NCI-H2107 treated with DMSO at 0.1 percent for 48 hours (cell line): ENCODE results near the gene BOLA2B.
"Not testable (repeated sequence)": the region's sequence is repeated elsewhere in the genome, so short reads cannot be mapped to it uniquely, and the experiment has no call there.

Experiments
- DNase-seq: peaks from one replicate; lab custom pipeline; 2025; ENCODE audit not compliant: unreplicated experiment; lab: John Stamatoyannopoulos, UW

Gene BOLA2B

DNA sequence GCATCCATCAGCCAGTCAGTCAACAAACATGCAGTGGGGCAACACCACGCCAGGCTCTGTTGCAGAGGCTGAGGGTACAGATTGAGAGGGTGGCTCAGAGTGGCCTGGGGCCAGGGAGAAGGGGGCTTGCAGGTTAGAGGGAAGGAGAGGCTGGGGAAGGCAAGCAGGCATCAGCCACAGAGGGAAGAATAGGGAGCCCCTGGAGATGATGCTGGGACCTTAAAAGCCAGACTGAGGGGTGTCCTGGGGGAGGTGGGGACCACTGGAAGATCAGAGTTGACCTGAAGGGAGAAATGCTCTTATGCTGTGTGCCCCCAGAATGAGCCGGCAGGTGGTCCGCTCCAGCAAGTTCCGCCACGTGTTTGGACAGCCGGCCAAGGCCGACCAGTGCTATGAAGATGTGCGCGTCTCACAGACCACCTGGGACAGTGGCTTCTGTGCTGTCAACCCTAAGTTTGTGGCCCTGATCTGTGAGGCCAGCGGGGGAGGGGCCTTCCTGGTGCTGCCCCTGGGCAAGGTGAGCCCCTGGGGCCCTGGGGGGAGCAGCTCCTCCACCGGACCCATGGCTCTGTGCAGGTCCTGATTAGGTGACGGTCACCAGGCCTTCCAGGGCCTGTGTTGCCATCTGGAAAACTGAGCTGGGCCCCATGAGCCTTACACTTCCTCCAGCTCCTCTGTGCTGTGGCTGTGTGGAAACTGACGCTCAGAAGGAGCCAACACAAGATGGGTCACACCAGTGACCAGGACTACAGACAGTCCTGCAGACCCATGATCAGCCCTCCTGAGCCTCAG lies 8.4 kb downstream of the BOLA2B start:
- no peak for DNase-seq

DNA sequence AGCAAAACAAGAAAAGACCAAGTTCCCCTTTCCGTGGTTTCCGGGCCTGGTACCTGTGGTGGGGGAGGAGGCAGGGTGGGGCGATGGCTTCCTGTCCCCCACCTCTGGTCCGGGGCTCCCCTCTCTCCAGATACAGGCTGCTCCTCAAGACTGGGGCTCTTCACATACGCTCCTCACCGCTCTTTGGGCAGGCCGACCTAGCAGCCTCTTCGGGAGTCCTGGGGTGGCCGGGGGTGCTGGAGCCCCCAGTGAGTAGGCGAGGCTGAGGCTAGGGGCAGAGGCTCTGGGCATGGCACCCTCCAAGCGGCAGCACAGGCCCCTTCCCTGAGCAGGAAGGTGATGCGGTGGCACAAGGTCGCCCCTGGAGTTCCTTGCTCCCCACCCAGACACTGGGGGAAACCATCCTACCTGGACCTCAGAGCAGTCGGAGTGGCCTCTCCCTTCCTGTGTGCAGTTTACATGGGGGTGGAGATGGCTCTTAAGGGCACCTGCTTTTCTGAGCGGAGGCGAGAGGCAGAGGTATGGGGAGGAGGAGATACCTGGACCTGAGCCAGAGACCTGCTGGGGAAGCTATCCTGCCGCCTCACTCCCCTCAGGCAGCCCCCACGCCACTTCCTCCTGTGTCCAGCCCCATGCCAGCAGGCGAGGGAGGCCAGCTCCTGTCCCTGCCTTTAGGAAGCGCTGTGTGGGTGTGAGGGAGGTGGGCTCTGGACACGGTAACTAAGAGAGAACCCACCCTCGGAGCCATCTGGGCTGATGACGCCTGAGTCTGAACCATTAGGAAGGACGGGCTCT lies 9.2 kb downstream of the BOLA2B start:
- peak; percentile 25 for DNase-seq

DNA sequence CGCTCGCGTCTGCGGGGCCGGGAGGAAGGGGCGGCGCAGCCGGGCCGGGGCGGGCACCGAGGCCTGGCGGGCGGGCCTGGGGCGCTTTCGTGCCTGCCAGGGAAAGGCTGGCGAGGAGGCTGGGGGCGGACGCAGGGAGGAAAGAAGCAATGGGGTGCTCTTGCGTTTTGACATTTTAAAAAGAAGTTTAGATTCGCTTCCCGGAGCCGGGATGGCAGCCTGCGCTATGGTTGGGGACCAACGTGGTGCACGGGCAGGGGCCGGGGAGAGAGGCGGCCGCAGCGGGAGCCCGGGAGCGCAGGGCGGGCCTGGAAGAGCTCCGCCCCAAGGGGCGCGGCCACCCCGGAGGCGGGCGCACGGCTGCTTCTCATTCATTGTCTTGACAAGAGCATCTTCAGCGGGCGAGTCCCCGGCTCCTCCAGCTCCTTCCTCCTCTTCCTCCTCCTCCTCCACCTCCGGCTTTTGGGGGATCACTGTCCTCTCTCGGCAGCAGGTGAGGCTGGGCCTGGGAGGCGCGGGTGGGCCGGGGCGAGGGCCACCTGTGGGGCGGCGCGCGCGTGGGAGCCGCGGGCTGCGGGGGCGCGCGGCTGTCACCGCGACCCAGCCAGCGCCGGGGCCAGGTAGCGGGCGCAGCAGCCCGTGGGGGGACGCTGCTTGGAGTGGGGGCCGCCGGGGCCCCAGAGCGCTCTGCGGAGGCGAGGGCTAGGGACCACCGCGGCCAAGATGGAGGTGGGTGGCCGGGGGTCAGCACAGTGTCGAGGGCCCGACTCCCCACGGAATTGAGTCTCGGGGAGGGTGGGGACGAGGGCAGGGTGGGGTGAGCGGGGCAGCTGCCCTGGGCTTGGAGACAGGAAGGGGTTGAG lies 10.0 kb downstream of the BOLA2B start, which contains the start of gene CORO1A:
CORO1A (plus strand) TSS at position 370 of the 863 bp plus-strand sequence. CDS start 1,608 bp downstream, outside the sequence.
- peak; percentile 27 for DNase-seq

DNA sequence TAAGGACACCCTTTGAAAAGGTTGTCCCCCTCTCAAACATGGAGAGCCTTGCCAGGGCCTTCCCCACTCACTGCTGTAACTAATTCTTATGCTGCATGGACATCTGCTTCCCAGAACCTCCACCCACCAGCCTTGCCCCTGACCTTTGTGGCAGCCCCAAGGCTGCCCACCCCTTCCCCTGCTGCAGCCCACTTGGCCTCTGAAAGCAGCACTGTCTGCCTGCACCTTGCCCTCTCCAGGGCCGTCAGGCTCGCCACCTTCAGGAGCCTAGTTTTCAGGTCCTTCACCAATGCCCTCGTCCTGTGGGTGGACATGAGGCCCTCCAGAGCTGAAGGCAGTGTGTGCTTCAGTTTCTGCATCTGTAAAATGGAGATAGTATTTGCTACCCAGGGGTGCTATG lies 12.7 kb downstream of the BOLA2B start:
- DNase-seq = no peak

DNA sequence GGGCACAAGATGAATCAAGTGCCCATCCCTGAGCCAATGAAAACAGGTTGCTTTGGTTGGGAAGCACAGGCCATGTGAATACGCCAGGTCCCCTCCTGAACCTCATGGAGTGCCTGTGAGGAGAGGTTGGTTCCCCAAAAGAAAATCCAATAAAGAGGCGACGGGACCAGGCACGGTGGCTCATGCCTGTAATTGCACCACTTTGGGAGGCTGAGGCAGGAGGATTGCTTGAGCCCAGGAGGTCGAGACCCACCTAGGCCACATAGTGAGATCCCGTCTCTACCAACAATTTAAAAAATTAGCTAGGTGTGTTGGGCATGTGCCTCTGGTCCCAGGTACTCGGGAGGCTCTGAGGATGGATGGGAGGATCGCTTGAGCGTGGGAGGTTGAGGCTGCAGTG lies 13.5 kb downstream of the BOLA2B start:
- no peak for DNase-seq

DNA sequence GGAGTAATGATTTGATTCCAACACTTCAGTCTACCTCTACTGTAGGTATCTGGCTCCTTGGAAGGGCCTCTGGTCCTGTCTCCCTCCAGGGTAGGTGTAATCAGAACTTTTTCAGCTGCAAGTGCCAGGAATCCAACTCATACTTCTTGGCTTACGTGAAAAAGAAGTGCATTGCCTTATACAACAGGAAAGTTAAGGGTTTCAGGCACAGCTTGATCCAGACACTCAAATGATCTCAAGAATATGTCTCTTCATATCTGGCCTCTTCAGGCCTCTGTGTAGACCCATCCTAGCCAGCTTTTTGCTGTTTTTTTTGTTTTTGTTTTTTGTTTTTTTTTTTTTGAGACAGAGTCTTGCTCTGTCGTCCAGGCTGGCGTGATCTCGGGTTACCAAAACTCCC lies 14.3 kb downstream of the BOLA2B start:
- DNase-seq = no peak

DNA sequence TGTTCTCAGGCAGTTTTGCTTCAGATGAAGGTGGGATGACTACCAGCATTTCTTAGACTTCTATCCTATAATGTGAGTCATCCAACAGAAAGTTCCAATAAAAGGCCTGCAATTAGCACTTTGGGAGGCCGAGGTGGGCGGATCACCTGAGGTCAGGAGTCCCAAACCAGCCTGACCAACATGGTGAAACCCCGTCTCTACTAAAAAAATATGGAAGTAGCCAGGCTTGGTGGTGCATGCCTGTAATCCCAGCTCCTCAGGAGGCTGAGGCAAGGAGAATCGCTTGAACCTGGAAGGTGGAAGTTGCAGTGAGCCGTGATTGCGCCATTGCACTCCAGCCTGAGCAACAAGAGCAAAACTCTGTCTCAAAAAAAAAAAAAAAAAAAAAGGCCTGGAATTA lies 16.6 kb downstream of the BOLA2B start:
- DNase-seq = not testable (repeated sequence)

DNA sequence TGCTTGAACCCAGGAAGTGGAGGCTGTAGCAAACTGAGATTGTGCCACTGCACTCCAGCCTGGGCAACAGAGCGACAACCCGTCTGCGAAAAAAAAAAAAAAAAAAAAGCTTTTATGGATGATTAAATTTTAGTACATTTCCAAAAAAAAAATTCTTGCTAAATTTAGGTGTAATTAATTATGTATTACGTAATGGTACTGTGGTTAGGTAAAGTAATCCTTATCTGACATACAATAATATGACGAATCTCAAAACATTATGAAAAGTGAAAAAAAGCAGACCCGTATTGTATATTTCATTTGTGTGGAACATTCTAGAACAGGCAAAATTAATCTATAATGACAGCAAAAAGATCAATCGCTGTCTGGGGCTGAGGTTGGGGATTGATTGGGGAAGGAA lies 20.4 kb downstream of the BOLA2B start:
- DNase-seq = no peak

DNA sequence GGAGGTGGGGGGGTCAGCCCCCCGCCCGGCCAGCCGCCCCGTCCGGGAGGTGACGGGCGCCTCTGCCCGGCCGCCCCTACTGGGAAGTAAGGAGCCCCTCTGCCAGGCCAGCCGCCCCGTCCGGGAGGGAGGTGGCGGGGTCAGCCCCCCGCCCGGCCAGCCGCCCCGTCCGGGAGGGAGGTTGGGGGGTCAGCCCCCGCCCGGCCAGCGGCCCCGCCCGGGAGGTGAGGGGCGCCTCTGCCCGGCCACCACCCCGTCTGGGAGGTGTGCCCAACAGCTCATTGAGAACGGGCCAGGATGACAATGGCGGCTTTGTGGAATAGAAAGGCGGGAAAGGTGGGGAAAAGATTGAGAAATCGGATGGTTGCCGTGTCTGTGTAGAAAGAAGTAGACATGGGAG lies 23.3 kb downstream of the BOLA2B start:
- not testable (repeated sequence) for DNase-seq

DNA sequence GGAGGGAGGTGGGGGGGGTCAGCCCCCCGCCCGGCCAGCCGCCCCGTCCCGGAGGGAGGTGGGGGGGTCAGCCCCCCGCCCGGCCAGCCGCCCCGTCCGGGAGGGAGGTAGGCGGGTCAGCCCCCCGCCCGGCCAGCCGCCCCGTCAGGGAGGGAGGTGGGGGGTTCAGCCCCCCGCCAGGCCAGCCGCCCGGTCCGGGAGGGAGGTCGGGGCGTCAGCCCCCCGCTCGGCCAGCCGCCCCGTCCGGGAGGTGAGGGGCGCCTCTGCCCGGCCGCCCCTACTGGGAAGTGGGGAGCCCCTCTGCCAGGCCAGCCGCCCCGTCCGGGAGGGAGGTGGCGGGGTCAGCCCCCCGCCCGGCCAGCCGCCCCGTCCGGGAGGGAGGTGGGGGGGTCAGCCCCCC lies 24.1 kb downstream of the BOLA2B start:
- DNase-seq = not testable (repeated sequence)

DNA sequence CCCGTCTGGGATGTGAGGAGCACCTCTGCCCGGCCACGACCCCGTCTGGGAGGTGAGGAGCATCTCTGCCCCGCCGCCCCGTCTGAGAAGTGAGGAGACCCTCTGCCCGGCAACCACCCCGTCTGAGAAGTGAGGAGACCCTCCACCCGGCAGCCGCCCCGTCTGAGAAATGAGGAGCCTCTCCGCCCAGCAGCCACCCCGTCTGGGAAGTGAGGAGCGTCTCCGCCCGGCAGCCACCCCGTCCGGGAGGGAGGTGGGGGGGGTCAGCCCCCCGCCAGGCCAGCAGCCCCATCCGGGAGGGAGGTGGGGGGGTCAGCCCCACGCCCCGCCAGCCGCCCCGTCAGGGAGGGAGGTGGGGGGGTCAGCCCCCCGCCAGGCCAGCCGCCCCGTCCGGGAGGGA lies 24.7 kb downstream of the BOLA2B start:
- DNase-seq = not testable (repeated sequence)

DNA sequence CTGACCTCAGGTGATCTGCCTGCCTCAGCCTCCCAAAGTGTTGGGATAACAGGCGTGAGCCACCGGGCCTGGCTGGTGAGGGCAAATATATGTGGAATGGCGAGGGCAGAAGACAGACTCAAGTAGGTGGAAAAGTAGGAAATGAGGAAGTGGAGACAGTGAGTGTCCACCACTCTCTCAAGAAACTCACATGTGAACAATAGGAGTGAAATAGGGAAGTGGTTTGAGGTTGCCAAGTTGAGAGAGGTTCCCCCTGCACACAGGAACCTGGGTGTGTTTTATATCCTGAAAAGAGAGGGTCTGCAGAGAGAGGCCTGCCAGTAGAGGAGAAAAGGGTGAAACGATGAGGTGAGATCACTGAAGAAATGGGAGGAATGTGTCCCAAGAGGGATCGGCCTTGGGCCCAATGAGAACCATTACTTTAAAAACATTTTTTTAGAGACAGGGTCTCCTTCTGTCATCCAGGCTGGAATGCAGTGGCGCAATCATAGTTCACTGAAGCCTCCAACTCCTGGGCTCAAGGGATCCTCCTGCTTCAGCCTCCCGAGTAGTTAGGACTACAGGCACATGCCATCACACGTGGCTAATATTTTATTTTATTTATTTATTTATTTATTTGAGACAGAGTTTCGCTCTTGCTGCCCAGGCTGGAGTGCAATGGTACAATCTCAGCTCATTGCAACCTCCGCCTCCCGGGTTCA lies 27.1 kb downstream of the BOLA2B start:
- DNase-seq = no peak

DNA sequence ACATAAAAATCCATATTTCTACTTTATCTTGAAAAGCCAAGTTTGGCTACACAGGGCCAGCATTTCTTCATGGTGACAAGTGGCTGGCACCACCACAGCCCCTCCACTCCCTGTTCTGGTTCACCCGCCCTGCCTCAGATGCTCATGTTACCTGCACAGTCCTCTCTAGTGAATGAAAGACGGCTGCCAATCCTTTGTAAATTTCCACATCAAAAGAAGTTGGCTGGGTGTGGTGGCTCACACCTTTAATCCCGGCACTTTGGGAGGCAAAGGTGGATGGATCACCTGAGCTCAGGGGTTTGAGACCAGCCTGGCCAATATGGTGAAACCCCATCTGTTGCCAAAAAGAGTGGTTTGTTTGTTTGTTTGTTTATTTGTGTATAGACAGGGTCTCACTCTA lies 29.9 kb downstream of the BOLA2B start:
- no peak for DNase-seq

DNA sequence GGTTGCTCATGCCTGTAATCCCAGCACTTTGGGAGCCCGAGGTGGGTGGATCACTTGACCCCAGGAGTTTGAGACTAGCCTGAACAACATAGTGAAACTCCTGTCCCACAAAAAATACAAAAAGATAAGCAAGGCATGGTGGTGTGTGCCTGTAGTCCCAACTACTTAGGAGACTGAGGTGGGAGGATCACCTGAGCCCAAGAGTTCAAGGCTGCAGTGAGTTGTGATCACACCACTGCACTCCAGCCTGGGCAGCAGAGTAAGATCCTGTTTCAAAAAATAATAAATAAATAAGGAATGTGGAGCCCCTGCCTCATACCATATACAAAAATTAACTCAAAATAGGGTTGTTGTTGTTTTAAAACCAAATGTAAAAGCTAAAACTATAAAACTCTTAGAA lies 36.3 kb downstream of the BOLA2B start:
- no peak for DNase-seq

DNA sequence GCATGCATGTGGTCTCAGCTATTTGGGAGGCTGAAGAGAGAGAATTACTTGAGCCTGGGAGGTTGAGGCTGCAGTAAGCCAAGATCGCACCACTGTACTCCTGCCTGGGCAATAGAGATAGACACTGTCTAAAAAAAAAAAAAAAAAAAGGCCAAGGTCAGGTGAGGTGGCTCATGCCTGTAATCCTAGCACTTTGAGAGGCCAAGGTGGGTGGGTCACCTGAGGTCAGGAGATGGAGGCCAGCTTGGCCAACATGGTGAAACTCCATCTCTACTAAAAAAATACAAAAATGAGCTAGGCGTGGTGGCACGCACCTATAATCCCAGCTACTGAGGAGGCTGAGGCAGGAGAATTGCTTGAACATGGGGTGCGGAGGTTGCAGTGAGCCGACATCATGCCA lies 38.3 kb downstream of the BOLA2B start:
- DNase-seq = no peak

DNA sequence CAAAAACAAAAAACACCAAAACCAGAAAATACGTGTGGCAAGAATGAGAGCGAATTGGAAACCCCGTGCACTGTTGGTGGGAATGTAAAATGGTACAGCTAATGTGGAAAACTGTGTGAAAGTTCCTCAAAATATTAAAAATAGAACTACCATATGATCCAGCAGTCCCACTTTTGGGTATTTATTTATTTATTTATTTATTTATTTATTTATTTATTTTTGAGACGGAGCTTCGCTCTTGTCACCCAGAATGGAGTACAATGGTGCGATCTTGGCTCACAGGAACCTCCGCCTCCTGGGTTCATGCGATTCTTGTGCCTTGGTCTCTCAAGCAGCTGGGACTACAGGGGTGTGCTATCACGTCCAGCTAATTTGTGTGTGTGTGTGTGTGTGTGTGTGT lies 40.9 kb downstream of the BOLA2B start:
- DNase-seq = no peak

DNA sequence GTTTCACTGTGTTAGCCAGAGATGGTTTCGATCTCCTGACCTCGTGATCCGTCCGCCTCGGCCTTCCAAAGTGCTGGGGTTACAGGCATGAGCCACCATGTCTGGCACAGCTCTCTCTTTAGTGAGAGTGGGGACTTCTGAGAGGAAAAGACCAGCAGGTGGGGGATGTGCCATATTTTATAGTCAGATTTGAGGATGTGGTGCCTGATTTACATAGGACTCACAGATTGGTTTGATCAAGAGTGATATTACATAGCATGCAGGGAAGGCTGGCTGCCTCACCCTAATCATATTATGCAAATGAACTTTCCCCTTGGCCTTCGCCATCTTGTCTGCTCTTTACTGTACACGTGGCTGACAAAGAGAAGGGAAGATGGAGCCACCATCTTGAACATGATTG lies 42.4 kb downstream of the BOLA2B start:
- no peak for DNase-seq

DNA sequence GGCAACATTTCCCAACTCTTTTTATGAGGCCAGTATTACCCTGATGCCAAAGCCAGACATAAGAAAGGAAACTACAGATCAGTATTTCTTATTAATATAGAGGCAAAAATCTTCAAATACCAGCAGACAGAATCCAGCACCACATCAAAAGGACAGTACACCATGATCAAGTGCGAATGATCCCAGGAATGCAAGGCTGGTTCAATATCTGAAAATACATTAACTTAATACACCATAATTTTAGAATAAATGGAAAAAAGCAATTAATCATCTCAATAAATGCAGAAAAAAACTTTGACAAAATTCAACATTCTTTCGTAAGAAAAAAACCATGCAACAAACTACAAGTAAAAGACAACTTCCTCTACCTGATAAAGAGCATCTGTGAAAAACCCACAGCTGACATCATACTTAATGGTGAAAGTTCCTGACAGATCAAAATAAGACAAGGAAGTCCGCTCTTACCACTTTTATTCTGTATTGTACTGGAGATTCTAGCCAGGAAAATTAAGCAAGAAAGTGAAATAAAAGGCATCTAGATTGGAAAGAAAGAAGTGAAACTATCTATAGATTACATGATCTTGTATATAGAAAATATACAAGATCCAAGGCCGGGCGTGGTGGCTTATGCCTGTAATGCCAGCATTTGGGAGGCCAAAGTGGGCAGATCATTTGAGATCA lies 44.1 kb downstream of the BOLA2B start:
- no peak for DNase-seq

DNA sequence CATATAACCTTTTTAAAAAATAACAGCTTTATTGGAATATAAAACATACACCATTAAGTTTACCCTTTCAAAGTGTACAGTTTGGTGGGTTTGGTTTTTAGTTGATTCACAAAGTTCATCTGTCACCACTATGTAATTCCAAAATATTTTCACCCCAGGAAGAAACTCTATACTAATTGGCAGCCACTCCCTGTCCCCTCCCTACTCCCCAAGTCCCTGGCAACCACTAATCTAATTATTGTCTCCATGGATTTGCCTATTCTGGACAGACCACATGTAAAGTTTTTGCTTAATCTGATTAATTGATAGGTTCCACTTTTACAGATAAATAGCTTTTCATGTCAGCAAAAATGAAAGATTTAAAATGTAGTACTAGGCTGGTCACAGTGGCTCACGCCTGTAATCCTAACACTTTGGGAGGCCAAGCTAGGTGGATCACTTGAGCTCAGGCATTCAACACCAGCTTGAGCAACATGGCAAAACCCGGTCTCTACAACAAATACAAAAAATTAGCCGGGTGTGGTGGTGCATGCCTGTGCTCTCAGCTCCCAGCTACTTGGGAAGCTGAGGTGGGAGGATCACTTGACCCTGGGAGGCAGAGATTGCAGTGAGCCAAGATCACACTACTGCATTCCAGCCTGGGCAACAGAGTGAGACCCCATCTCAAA lies 45.5 kb downstream of the BOLA2B start:
- no peak for DNase-seq

DNA sequence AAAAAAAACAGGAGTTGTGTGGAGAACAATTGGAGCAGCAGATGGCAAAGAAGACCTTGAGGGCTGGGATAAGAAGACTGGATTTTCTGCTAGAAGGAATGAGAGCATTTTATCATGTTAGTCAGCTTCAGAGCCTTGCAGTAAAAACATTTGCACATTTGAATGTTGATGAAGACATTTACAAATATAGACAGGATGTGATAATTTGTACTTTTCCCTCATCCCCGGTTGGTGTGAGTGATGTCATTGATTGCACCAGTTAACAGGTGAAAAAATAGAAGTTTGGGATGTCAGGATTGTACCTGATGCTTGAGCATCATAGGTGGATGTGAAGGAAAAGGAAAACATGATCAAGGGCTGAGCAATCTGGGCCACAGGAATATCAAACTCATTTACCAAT lies 47.8 kb downstream of the BOLA2B start:
- no peak for DNase-seq
